Measurements from ENCODE around the gene RAB11FIP4. TPM values are rescaled to one million over a fixed set of nuclear protein-coding genes. Genes with fewer than 3 reads are reported as not detected.
A peak's percentile ranks its signal among the peaks of the same experiment; 100 is the strongest.

Gene RAB11FIP4
- total RNA-seq, 1 experiment from 2014 or later, result 10.8 TPM

DNA sequence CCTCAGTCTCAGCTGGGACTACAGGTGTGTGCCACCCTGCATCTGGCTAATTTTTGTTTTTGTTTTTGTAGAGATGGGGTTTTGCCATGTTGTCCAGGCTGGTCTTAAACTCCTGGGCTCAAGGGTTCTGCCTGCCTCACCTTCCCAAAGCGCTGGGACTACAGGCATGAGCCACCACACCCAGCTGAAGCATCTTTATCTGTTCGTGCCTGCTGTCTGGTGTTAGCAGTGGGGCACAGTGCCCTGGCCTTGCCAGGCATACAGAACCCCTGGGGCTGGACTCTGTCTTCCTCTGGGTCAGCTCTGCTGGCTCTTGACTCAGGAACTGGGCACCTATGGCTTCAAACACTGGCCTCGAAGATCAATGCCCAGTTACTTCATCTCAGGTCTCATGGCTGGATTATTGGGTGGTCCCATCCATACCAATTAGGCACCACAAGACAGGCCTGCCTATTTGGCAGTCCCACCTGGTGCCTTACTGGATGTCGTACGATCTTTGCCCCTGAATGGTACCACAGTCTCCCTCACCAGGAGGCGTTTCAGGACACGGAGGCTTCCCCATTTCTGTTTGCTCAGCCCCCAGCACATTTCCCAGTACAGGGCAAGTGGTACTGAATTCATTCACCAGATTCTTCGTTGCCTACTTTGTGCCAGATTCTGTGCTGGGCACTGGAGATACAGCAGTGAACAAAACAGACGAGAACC, 99.3 kb downstream of the RAB11FIP4 start:
- POLR2A ChIA-PET, result no interaction called here
- in situ Hi-C loops (cut with HindIII; ENCODE audit: low pct_unique_long_range_greater_than_20kb, low sequenced_read_pairs), result no loop called here

DNA sequence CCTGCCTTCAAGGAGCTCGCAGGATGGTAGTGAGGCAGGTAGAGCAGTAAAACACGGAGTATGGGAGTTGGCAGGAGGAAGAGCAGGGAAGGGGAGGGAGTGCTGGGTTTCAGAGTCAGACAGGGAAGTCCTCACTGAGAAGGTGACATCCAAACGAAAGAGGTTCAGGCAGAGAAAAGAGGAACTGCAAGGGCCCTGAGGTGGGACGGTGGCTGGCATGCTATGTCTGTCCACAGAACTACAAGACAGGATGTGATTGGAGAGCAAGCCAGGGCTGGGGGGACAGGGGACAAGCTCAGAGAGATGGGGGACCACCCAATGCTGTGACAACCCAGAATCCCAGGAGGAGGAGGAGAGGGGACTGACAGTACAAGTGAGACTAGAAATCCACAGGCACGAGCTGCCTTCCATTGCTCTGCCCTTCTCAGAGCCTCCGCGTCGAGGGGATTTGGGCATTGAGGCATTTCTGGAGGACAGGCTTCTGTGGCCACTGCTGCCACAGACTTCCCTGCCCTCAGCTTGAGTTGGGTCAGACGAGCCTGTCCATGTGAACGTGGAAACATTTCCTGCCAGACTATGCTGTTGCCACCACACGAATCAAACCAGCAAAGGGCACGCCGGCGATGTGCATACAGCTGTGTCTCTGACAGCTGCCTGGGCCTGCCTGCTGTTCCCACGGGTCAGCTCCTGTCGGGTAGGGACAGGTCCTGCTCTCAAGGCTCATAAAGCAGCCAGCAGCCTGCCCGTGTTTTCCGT, 100.1 kb downstream of the RAB11FIP4 start:
- no TSS peak for BruUV-seq (replicated peaks)
- intact Hi-C loops (cut with micrococcal nuclease; ENCODE audit: unreplicated experiment), result no loop called here
- Histone ChIP-seq H3K27me3 (ENCODE audit: control insufficient read depth, insufficient read depth, low read length) (no peaks in the 10 kb centered on the region), H3K4me1 (ENCODE audit: control insufficient read depth, insufficient read depth, low read length) (peaks cover 7% of the 10 kb centered on the region), H3K9me3 (ENCODE audit: control insufficient read depth, insufficient read depth, low read depth, low read length) (no peaks in the 10 kb centered on the region), H3K27ac (ENCODE audit: low read length) (no peak overlapping the region), H3K4me3 (ENCODE audit: low read depth in 2 of 2, low read length in 2 of 2) (no peak overlapping the region), H3K36me3 (ENCODE audit: control insufficient read depth, insufficient read depth, low read length) (no peaks in the 10 kb centered on the region)
- TF ChIP-seq, protein P1, sequence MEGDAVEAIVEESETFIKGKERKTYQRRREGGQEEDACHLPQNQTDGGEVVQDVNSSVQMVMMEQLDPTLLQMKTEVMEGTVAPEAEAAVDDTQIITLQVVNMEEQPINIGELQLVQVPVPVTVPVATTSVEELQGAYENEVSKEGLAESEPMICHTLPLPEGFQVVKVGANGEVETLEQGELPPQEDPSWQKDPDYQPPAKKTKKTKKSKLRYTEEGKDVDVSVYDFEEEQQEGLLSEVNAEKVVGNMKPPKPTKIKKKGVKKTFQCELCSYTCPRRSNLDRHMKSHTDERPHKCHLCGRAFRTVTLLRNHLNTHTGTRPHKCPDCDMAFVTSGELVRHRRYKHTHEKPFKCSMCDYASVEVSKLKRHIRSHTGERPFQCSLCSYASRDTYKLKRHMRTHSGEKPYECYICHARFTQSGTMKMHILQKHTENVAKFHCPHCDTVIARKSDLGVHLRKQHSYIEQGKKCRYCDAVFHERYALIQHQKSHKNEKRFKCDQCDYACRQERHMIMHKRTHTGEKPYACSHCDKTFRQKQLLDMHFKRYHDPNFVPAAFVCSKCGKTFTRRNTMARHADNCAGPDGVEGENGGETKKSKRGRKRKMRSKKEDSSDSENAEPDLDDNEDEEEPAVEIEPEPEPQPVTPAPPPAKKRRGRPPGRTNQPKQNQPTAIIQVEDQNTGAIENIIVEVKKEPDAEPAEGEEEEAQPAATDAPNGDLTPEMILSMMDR (IDR thresholded peaks at IDR 0.05), result no peak
- TF ChIP-seq TCF7L2 (IDR thresholded peaks at IDR 0.05; ENCODE audit: low read depth, low read length) (no peak), POLR2AphosphoS5 (IDR thresholded peaks at IDR 0.05; ENCODE audit: low read depth, low read length) (no peak)
- POLR2A ChIA-PET, result no interaction called here
- CTCF ChIA-PET, result no interaction called here
- no peak for ATAC-seq
- DNase-seq (ENCODE audit: low read depth, low spot score), result no peak
- in situ Hi-C loops (cut with HindIII; ENCODE audit: low pct_unique_long_range_greater_than_20kb, low sequenced_read_pairs), result no loop called here

More for the DNA sequence above, 99.3 kb downstream of the RAB11FIP4 start:
- H3K9me3 ChIP-seq (ENCODE audit: control insufficient read depth, insufficient read depth, low read depth, low read length), result no peaks in the 10 kb centered on the region
- no peak overlapping the region for H3K4me3 ChIP-seq (ENCODE audit: low read depth in 2 of 2, low read length in 2 of 2)
- TF ChIP-seq, protein P1 (IDR thresholded peaks at IDR 0.05), result no peak
- TF ChIP-seq TCF7L2 (IDR thresholded peaks at IDR 0.05; ENCODE audit: low read depth, low read length), result no peak
- no peak for TF ChIP-seq POLR2AphosphoS5 (IDR thresholded peaks at IDR 0.05; ENCODE audit: low read depth, low read length)
- TF ChIP-seq, protein P2, sequence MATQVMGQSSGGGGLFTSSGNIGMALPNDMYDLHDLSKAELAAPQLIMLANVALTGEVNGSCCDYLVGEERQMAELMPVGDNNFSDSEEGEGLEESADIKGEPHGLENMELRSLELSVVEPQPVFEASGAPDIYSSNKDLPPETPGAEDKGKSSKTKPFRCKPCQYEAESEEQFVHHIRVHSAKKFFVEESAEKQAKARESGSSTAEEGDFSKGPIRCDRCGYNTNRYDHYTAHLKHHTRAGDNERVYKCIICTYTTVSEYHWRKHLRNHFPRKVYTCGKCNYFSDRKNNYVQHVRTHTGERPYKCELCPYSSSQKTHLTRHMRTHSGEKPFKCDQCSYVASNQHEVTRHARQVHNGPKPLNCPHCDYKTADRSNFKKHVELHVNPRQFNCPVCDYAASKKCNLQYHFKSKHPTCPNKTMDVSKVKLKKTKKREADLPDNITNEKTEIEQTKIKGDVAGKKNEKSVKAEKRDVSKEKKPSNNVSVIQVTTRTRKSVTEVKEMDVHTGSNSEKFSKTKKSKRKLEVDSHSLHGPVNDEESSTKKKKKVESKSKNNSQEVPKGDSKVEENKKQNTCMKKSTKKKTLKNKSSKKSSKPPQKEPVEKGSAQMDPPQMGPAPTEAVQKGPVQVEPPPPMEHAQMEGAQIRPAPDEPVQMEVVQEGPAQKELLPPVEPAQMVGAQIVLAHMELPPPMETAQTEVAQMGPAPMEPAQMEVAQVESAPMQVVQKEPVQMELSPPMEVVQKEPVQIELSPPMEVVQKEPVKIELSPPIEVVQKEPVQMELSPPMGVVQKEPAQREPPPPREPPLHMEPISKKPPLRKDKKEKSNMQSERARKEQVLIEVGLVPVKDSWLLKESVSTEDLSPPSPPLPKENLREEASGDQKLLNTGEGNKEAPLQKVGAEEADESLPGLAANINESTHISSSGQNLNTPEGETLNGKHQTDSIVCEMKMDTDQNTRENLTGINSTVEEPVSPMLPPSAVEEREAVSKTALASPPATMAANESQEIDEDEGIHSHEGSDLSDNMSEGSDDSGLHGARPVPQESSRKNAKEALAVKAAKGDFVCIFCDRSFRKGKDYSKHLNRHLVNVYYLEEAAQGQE (IDR thresholded peaks at IDR 0.05; ENCODE audit: insufficient read depth in 1 of 2, low read depth in 2 of 2, low read length in 1 of 2), result no peak
- no peak for TF ChIP-seq SIN3A (IDR thresholded peaks at IDR 0.05; ENCODE audit: borderline replicate concordance, insufficient read depth, low read depth, low read length)
- intact Hi-C loops (cut with micrococcal nuclease; ENCODE audit: unreplicated experiment), result no loop called here
- no peak overlapping the region for H3K27ac ChIP-seq (ENCODE audit: low read length)
- CTCF ChIA-PET, result no interaction called here
- peaks cover 2% of the 10 kb centered on the region; the same call in 1 of the 2 replicates for H3K4me1 ChIP-seq (ENCODE audit: control insufficient read depth, insufficient read depth, low read length)
- BruUV-seq (replicated peaks), result TSS peak; percentile 44
- no peaks in the 10 kb centered on the region for H3K36me3 ChIP-seq (ENCODE audit: control insufficient read depth, insufficient read depth, low read length)
- no peak for ATAC-seq
- H3K27me3 ChIP-seq (ENCODE audit: control insufficient read depth, insufficient read depth, low read length), result no peaks in the 10 kb centered on the region
- no peak for DNase-seq (ENCODE audit: low read depth, low spot score)
